D341Med (cell line): ENCODE results near the gene BCR.

Experiments used
- DNase-seq: peaks from one replicate; pipeline ENCODE4 v3.0.0; 2012; ENCODE audit warnings: low spot score

Gene BCR

DNA sequence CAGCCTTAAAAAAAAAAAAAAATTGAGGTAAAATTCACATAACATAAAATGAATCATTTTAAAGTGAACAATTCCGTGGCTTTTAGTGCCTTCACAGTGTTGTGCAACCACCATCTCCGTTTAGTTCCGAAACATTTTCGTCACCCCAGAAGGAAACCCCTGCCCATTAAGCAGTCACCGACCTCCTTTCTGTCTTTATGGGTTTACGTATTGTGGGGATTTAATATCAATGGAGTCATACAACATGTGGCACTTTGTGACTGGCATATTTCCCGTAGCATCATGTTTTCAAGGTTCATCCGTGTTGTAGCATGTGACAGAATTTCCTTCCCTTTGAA is 65.5 kb downstream of the BCR start:
- no peak for DNase-seq

DNA sequence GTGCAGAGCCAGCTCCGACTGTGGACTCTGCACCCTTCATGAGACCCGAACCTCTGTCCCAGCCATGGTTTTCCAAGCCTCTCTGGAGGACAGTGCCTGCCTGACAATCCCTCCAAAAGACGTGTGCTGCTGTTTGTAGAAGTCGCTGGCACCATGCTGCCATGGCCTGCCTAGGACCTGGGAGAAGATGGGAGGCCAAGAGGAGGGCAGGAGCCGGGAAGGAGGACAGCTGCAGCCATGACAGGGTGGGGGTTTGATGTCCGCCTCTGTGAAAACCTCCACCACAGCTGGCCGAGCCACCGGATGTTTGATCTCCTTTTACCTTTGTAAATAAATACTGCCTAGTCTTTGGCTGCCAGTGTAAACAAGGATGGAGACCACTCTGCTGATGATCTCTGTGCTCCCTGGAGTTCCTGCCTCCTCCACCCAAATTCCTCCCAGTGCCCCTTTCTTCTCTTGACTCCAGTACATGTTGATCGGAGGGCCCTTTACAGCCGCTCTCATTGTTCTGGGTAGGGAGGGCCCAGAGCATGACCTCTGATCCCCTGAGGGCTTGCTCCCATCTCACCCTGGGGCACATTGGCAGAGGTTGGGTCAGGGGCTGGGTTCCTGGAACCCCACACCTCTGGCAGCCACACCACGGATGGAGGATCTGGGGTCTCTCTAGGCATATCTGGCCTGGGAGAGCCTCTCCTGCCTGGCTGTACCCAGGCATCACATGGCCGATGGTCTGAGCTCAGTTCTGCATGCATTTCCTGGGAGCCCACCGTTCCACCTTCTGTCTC is 66.9 kb downstream of the BCR start:
- DNase-seq = no peak

DNA sequence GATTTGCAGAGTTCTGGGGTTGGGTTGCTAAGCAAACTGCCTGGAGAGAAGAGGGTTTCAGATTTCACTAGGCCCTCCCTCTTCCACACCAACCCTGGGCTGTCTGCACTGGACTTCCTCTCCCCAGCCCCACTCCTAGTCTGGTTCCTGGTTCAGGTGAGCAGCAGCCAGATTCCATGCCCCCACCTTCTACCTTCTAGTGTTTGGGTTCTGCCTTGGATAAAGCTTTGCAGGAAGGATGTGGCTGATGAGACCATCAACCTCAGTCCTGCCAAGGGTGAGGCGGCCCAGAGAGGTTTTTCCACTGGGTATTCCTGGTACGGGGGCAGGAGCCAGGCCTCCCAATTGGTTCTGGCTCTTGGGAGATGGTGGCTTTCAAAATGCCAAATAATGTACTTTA is 68.3 kb downstream of the BCR start:
- no peak for DNase-seq

DNA sequence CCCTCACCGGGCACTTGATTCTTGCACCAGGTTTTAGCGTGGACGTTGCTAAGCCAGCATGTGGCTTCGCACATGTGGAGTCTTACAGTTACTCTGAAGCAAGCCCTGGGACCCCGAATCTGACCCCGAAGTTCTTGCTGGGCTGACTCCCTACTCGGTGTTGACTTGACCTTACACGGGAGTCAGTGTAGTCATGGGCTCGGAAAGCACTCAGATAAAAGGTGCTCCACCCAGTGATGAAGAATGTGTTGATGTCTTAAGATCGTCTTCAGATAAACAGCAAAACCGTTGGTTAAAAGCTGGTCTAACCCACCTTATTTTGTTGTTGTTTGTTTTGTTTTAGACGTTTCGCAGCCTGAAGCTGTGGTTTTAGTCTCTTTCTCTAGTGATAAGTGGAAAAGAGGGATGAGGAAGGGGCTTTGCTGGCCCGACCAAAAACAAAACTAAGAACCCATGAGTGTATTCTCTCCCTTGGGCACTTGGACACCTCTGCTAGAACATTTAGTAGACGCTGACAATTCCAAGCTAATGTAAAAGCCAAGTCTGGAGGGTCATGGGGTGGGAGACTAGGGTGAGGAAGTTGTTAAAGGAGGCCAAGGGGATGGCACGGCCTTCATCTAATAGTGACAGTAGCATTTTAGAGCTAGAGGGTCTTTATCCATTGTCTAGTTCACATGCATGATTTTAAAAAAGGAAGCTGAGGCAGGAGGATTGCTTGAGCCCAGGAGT is 69.9 kb downstream of the BCR start:
- no peak for DNase-seq

DNA sequence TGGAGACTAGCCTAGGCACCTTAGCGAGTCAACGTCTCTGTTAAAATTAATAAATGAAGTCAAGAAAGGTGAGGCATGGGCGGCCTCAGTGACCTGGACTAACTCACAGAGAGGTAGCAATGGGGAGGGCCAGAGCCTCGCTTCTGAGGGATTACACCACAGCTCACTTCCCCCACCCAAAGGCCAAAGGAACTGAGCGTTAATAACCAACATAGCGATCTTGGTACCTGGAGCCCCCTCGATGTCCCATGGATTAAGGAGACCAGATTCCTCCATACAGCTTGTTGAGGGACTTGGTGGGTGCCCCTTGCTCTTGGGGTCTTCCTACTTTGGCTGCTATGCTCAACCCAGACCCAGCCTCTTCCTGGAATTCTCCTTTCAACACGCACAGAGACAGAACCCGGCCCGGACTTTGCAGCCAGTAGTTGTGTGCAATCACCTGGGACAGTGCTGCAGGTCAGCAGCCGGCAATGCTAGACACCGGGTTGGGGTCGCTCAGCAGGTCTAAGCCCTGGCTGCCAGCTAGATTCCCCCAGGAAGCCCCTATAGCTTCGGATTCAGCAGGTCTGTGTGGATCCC is 70.6 kb downstream of the BCR start:
- no peak for DNase-seq

DNA sequence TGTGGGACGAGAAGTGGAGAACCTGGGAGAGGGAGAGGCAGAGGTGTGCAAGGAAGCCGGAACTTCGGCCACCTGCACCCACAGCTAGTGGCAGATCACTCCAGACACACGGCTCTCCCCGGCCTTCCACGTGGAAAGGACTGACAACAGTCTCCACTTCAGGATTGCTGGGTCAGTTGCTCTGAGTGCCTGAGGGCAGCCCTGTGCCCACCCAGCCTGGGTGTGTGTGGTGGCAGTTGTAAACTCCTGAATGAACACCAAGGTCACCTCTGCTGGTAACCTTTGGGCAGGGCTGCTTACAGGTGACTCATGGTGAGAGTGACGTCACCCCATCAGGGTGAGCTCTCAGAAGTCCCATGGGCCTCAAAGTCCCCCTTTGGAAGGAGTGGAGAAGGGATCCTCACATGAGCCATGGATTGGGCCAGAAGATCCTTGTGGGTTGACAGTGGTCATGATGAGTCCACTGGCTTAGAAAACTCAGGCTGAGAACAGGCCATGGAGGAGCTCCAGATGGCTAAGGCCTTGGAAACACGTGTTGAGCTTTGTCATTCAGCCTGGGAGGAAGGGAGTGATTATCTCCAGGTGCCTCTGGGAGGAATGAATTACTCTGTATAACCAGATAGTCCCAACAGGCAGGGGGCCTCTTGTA is 71.3 kb downstream of the BCR start:
- no peak for DNase-seq

DNA sequence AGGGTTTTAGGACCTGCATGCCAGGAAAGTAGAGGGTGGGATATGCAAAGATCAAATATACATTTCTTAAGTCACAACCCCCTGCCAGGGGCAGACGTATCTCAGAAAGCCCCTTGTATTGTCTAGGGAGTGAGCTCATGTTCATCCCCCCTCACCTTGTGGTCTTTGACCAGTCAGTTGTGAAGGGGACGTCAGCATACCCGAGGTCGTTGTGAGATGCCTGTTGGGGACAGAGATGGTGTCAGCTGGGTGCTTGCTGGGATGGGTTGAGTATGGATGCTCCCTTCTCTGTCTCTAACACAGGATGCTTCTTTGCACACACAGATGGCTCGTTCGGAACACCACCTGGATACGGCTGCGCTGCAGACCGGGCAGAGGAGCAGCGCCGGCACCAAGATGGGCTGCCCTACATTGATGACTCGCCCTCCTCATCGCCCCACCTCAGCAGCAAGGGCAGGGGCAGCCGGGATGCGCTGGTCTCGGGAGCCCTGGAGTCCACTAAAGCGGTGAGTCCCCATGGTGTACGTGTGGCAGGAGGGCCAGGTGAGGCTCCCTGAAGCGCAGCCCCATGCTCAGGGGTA is 73.3 kb downstream of the BCR start:
- no peak for DNase-seq

DNA sequence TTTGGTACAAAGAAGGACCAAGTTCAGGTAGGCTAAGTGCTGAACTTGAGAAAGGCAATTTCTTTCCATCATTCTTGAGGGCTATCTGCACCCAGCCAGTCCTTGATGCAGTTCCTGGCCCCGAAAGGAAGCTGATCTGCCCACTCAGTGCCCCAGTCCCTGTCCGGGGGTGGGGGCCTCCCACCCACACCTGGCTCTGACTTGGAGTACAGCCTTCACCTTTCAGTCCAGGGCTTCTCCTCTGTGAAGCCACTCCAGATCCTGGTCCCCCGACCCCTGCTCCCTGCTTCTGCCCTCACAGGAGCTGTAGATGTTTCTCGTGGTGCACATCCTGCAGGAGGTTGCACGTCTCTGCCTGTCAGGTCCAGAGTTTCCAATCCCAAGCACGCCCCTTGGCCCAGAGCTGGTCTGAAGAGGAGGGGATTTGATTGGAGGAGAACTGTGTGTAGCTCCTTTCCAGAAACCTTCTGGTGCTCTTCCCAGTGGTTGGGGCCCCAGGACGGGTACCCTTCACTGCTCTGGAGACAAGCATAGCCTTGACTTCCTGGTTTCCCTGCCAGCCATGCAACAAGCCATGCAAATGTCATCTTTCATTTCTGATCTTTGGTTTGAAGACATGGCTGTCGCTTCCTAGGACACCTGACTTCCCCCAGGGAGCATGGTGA is 75.3 kb downstream of the BCR start:
- DNase-seq = no peak

DNA sequence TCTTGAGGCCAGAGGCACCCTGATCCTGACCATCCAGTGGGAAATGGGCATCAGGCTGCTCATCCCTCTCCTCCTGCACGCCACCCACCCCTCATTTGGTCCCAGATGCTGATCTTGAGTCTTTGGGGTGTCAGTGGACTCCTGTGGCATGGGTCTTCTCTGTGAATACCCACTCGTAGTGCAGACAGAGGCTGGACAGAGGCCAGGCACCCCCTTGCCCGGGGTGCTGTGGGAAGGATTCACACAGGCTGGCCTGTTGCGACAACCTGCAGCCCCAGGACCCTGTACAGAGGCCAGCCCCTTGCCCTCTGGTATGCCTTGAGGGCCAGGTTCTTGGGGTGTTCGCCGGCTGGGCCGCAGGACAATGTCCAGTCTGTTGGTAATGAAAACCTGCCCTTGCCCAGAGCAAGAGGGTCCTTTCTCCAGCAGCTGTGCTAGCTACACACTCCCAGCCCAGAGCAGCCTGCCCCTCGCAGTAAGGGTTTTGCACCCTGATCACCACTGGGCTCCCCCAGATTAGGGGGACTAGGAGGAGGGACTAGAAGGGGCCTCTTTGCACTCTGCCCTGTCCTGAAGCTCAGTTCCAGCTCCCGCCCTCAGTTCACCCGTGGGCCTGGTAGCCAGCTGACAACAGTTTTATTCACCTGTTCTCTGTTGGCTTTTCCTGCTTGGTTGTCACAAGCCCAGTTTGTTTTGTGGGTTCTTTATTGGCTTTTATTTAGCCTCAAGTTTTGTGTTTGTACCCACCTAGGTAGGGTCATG is 76.0 kb downstream of the BCR start:
- DNase-seq = no peak

DNA sequence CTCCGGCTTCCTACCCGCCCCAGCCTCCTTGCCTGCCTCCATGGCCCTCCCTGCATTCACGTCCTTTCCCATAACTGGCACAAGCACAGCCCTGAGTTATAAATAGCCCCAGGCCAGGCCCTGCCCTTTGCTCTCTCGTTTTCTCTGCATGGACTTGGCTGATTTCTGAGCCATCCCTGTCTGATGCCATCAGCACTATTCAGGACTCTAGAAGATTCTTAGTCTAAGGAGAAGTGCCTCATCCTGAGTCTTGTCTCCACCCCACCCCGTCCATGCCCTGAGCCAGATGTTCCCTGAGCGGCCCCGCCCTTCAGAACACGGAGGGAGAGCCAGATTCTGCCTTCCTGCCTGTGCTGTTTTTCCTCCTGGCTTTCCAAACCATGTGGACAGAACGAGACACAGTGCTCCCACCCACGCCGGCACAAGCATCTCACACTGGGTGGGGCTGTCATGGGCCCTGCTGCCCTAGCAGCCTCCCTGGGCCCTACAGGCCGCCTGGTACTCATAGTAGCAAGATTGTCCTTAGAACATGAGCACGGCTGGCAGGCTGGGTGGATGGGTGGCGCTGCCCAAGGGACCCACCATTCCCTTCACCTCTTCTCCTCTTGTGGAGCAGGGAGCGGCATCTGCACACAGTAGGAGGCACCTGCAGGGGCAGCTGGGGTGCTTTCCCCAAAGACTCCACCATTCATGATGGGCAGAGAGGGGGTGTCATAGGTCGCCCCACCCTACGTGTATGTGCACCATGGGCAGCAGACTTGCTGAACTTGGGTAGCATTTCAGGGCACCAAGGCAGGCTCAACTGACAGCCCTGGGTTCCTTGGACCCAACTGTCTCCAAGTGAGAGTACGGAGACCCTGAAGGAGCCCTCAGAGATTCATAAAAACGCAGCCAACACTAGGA is 76.9 kb downstream of the BCR start:
- DNase-seq = no peak

DNA sequence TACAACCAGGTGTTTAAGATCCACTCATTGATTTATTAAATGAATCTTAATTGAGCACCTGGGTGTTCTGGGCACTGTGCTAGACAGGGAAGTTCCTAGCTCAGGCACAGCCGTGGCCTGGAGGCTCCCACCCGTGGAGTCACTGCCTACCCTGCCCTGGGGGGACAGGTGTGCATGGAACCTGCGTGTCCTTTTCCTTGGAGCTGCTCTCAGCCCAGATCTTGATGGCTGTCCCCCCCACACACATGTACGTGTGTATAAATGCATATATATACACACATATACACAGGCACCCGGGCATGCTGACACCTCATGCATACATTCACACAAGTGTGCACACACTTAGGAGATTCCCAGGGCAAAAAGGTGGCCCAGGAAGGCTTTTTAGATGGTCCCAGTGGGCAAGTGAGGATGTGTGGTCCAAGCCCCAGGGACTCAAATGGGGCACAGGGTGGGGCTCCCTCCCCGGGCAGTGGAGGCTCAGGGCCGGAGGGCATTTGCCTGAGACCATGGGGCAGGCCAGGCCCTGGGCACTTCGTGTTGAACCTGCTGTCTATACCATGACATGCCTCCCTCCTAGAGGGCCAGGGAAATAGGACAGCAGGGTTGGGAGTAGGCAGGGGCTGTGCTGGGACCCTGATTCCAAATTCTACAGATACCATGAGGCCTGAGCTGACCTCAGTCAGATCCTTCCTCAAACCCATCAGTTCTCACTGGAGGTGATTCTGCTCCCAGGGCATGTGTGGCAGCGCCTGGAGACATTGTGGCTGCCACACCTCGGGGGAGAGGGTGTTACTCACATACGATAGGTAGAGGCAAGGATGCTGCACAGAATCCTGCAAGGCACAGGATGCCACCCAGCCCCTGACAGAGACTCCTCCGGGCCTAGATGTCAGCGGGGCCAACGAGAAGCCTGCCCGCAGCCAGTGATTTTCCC is 77.8 kb downstream of the BCR start:
- no peak for DNase-seq

DNA sequence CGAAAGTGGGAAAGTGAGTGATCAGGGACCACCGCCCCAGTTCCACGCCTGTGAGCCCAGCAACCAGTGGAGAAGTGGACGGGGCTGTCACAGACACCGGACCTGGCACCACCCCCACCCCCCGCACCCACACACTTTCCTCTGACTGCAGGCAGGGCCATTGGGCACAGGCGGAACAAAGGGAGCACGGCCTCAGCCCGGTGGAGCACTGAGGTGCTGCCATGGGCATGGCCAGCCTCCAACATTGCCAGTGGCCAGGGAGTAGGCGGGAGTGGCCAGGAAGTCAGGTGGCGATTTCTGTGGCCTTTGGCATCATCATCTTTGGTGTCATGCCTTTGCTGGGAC is 78.5 kb downstream of the BCR start:
- DNase-seq = no peak

DNA sequence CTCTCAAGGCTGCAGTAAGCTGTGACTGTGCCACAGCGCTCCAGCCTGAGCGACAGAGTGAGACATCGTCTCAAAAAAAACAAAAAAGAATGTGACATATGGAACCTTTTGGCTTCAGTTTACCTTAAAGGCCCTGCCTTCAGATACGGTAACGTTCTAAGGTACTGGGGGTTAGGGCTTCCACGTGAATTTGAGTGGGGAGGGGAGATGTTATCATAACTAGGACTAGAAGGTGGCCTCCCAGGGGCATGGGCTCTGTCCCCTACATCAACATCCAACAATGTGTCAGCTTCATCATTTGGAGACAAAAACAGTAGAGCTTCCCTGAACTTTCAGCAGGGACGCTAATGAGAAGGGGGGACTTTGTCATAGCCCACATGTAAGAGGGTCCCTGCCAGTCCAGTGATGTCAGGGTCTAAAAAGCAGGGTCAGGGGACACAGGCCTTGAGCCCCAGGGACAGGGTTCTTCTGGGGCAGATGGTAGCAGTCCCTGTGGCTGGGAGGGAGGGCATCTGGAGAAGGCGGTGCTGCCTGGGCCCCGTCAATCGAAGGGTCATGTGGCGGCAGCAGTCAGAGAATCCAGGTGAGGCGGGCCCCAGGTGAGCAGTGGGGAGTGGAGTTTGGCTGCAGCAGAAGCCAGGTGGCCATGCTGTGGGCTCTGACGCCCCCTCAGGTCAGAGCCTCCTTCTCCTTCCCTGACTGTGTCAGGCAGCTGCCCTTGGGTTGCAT is 79.8 kb downstream of the BCR start:
- no peak for DNase-seq

DNA sequence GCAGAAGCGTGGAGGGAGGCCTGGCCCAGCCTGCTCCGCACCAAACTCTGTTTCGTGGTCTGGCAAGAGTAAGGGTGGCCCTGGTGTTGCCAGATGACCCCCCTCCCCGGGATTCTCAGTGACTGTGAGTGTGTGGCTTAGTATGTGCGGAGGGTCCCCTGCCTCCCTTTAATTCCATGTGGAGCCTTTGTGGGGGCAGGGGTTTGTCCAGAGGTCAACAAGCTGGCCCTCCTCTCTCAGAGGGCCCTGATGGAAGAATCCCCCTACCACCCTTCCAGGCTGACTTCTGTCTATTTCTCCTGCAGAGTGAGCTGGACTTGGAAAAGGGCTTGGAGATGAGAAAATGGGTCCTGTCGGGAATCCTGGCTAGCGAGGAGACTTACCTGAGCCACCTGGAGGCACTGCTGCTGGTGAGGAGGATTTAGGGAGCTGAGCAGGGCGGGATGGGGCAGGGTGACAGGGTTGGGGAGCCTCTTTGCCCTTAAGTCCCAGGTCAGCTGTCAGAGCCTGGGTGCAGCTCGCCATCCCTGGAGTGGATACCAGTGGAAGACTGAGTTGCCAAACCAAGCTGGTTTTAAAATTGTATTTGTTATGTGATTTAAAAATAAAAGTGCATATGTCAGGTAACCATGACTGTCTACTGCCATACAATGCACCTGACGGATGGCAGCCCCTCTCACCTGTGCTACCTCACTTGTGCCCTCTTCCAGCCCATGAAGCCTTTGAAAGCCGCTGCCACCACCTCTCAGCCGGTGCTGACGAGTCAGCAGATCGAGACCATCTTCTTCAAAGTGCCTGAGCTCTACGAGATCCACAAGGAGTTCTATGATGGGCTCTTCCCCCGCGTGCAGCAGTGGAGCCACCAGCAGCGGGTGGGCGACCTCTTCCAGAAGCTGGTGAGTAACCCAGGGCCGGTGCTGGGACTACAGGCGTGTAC is 80.6 kb downstream of the BCR start:
- no peak for DNase-seq

DNA sequence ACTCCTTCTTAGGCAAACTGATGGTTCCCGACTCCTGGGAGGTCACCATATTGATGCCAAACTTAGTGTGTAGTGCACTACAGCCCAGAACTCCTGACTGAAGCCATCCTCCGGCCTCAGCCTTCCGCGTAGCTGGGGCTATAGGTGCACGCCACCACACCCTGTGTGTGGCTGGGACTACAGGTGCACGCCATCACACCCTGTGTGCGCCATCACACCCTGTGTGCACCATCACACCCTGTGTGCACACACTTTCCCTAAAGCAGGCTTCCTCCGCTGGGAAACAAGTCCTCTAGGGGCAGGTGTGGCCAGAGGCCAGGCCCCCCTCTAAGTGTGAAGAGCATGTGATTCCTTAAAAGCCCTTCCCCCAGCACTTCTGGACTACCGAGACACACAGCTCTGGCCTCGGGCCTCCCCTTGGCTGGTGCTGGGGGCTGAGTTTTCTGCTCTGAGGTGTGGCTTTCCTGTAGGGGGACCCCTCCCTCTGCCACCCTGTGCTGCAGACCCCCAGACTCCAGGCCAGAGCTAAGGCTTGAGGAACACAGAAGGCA is 81.7 kb downstream of the BCR start:
- DNase-seq = no peak

DNA sequence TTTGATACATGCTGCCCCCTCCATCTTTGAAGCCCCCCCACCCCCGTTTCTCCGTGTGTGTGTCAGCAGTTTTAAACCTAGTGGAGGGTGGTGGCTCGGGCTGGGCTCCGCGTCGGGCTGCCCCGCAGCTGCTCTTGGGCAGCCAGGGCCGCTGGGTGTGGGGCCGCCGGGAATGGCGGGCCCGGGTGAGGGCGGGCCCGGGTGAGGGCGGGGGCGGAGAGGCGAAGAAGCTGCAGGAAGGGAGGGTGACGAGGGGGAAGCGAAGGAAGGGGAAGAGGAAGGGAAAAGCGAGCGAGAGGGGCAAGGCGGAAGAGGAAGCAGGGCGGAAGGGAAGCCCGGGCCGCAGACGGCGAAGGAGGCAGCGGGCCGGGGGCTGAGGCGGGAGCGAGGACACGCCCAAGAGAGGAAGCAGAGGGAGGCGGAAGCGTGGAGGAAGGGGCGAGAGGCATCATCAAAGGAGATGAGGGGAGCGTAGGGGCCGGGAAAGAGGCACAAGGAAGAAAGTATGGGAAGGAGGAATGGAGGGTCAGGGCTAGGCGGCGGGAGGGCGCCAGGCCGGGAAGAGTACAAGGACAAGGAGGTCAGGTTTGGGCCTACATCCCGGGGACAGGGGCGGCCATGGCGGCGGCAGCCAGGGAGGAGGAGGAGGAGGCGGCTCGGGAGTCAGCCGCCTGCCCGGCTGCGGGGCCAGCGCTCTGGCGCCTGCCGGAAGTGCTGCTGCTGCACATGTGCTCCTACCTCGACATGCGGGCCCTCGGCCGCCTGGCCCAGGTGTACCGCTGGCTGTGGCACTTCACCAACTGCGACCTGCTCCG is 82.4 kb downstream of the BCR start:
- no peak for DNase-seq
